H1 (cell line): ENCODE data around the gene RAP1A. TPM values are rescaled to one million over a fixed set of nuclear protein-coding genes. Genes with fewer than 3 reads are reported as not detected.

Experiments
- CTCF ChIA-PET: fragments of 300-600 bp; sonication (Branson Sonifier 250); formaldehyde crosslinking; loops from one replicate; lab custom pipeline; 2021; ENCODE audit not compliant: partially characterized antibody; lab: Charles Lee
- POLR2A ChIA-PET: fragments of 300-600 bp; sonication (Branson Sonifier 250); formaldehyde crosslinking; loops from one replicate; lab custom pipeline; 2021; ENCODE audit warnings: inconsistent platforms; ENCODE audit not compliant: partially characterized antibody; lab: Charles Lee
- DNase-seq, 2 experiments: peaks; one replicate each; pipeline versions ENCODE4 v3.0.0 to v3.0.0-alpha.2; 2010 to 2022; ENCODE audit warnings: low spot score in 2 of 2, low read depth in 1 of 2, mixed read lengths in 1 of 2
- FAIRE-seq: peaks from 2 replicates; lab custom pipeline; 2011; peaks lifted over from hg19 to GRCh38; lab: Jason Lieb, UNC
- H2AFZ ChIP-seq: 2 replicates; pipeline ENCODE4 v1.8.1; 2012; ENCODE audit warnings: low read length, inconsistent platforms
- H2AK5ac ChIP-seq: 2 replicates; pipeline ENCODE4 v1.6.1; 2013; ENCODE audit warnings: low read depth, low read length
- H2BK120ac ChIP-seq: replicated peaks from 2 replicates; pipeline ENCODE3; 2013; ENCODE audit warnings: low read depth, low read length, inconsistent platforms
- H2BK12ac ChIP-seq: 2 replicates; pipeline ENCODE4 v1.6.1; 2013; ENCODE audit warnings: low read depth, low read length
- H2BK15ac ChIP-seq: 2 replicates; pipeline ENCODE4 v1.6.1; 2013; ENCODE audit warnings: low read length
- H2BK20ac ChIP-seq: 2 replicates; pipeline ENCODE4 v1.6.1; 2013; ENCODE audit warnings: low read length
- H2BK5ac ChIP-seq: 2 replicates; pipeline ENCODE4 v1.6.1; 2013; ENCODE audit warnings: low read depth, low read length
- H3K14ac ChIP-seq: 2 replicates; pipeline ENCODE4 v1.6.1; 2013; ENCODE audit warnings: inconsistent platforms; ENCODE audit not compliant: insufficient read length
- H3K18ac ChIP-seq: 2 replicates; pipeline ENCODE4 v1.6.1; 2013; ENCODE audit warnings: low read length; ENCODE audit errors: extremely low read depth
- H3K23ac ChIP-seq: 2 replicates; pipeline ENCODE4 v1.6.1; 2013; ENCODE audit warnings: inconsistent platforms; ENCODE audit not compliant: insufficient read length
- H3K23me2 ChIP-seq: 2 replicates; pipeline ENCODE4 v1.6.1; 2013; ENCODE audit warnings: low read depth, low read length
- H3K27ac ChIP-seq: 2 replicates; pipeline ENCODE4 v1.6.1; 2011; ENCODE audit warnings: low read depth, low read length, inconsistent platforms
- H3K27me3 ChIP-seq, 4 experiments: replicated peaks in 1 of 4; 1 replicate in 1 of 4; 2 replicates in 3 of 4; pipeline versions ENCODE4 v1.6.1 to v1.8.1; 2011 to 2013; ENCODE audit warnings: low read length in 3 of 4, mild to moderate bottlenecking in 3 of 4, inconsistent platforms in 2 of 4, mixed read lengths in 2 of 4, moderate library complexity in 1 of 4; ENCODE audit not compliant: control insufficient read depth in 3 of 4, insufficient read depth in 3 of 4; ENCODE audit errors: extremely low read depth in 1 of 4
- H3K36me3 ChIP-seq, 4 experiments: 2 replicates each; pipeline versions ENCODE4 v1.6.1 to v1.8.1; 2011 to 2013; ENCODE audit warnings: mild to moderate bottlenecking in 4 of 4, low read length in 3 of 4, moderate library complexity in 2 of 4, control low read depth in 1 of 4, inconsistent platforms in 1 of 4; ENCODE audit not compliant: insufficient read depth in 4 of 4, control insufficient read depth in 2 of 4
- H3K4ac ChIP-seq: replicated peaks from 2 replicates; pipeline ENCODE3; 2013; ENCODE audit warnings: low read length, low read depth, mixed read lengths, inconsistent platforms; ENCODE audit not compliant: insufficient read length
- H3K4me1 ChIP-seq, 4 experiments: replicated peaks in 1 of 4; 1 replicate in 1 of 4; 2 replicates in 3 of 4; pipeline versions ENCODE4 v1.6.1 to v1.8.1; 2011 to 2013; ENCODE audit warnings: low read length in 3 of 4, inconsistent platforms in 2 of 4, mixed read lengths in 1 of 4; ENCODE audit not compliant: insufficient read depth in 4 of 4, control insufficient read depth in 3 of 4
- H3K4me2 ChIP-seq, 2 experiments: 2 replicates each; pipeline versions ENCODE4 v1.6.1 to v1.8.1; 2011 to 2013; ENCODE audit warnings: low read depth in 2 of 2, low read length in 2 of 2, control low read depth in 1 of 2, inconsistent platforms in 1 of 2, mild to moderate bottlenecking in 1 of 2; ENCODE audit not compliant: insufficient read depth in 1 of 2
- H3K4me3 ChIP-seq, 4 experiments: fragments of 200-600, 300-600 bp in 1 of 4; sonication (generic), shearing (Covaris generic), sonication (Bioruptor Twin) in 1 of 4; 2 replicates each; pipeline versions ENCODE4 v1.5.1 to v1.8.1; 2011 to 2016; ENCODE audit warnings: low read length in 4 of 4, low read depth in 3 of 4, control low read depth in 2 of 4, inconsistent platforms in 2 of 4, mild to moderate bottlenecking in 2 of 4, mixed read lengths in 1 of 4, moderate library complexity in 1 of 4; ENCODE audit not compliant: insufficient read depth in 2 of 4; ENCODE audit errors: extremely low read depth in 1 of 4
- H3K56ac ChIP-seq: replicated peaks from 2 replicates; pipeline ENCODE3; 2013; ENCODE audit warnings: low read depth, mild to moderate bottlenecking, mixed read lengths, low read length, inconsistent platforms; ENCODE audit not compliant: insufficient read length
- H3K79me1 ChIP-seq: 2 replicates; pipeline ENCODE4 v1.6.1; 2013; ENCODE audit warnings: low read depth, low read length, control low read depth
- H3K79me2 ChIP-seq, 2 experiments: 2 replicates each; pipeline versions ENCODE4 v1.6.1 to v1.8.1; 2012 to 2013; ENCODE audit warnings: low read length in 2 of 2, mild to moderate bottlenecking in 2 of 2, inconsistent platforms in 1 of 2; ENCODE audit not compliant: insufficient read depth in 2 of 2, control insufficient read depth in 1 of 2
- H3K9ac ChIP-seq, 4 experiments: replicated peaks in 1 of 4; 1 replicate in 1 of 4; 2 replicates in 3 of 4; pipeline versions ENCODE4 v1.6.1 to v1.8.1; 2011 to 2013; ENCODE audit warnings: low read depth in 3 of 4, low read length in 3 of 4, control low read depth in 2 of 4, mild to moderate bottlenecking in 2 of 4, moderate library complexity in 2 of 4, inconsistent platforms in 1 of 4; ENCODE audit errors: extremely low read depth in 1 of 4
- H3K9me3 ChIP-seq, 2 experiments: 2 replicates each; pipeline versions ENCODE4 v1.6.1 to v1.8.1; 2012 to 2013; ENCODE audit warnings: mild to moderate bottlenecking in 2 of 2, moderate library complexity in 2 of 2, control low read depth in 1 of 2, inconsistent platforms in 1 of 2, low read depth in 1 of 2, low read length in 1 of 2, mixed read lengths in 1 of 2; ENCODE audit not compliant: insufficient read depth in 2 of 2
- H4K20me1 ChIP-seq, 2 experiments: replicated peaks in 1 of 2; 2 replicates each; pipeline versions ENCODE3 to v1.8.1; 2011 to 2013; ENCODE audit warnings: inconsistent platforms in 2 of 2, low read length in 2 of 2, mild to moderate bottlenecking in 1 of 2; ENCODE audit not compliant: insufficient read depth in 2 of 2, control insufficient read depth in 1 of 2
- H4K5ac ChIP-seq: 2 replicates; pipeline ENCODE4 v1.6.1; 2013; ENCODE audit warnings: low read length, low read depth, mixed read lengths, inconsistent platforms; ENCODE audit not compliant: insufficient read length
- H4K8ac ChIP-seq: 2 replicates; pipeline ENCODE4 v1.8.0; 2013; ENCODE audit warnings: mild to moderate bottlenecking, moderate library complexity, low read length, inconsistent platforms; ENCODE audit not compliant: insufficient read depth; ENCODE audit errors: extremely low read depth
- H4K91ac ChIP-seq: replicated peaks from 2 replicates; pipeline ENCODE3; 2013; ENCODE audit warnings: low read length, mixed read lengths, inconsistent platforms; ENCODE audit not compliant: insufficient read length
- ATF3 ChIP-seq: IDR thresholded peaks from 2 replicates; pipeline ENCODE4 v1.6.1; 2011; ENCODE audit warnings: low read depth, mild to moderate bottlenecking, low read length; ENCODE audit not compliant: insufficient read depth
- CEBPB ChIP-seq: IDR thresholded peaks from 2 replicates; pipeline ENCODE4 v1.6.1; 2012; ENCODE audit warnings: low read depth, low read length
- CHD1 ChIP-seq: IDR thresholded peaks from 2 replicates; pipeline ENCODE4 v1.6.1; 2012; ENCODE audit warnings: low read depth, low read length, improper control_type of control experiment
- CTCF ChIP-seq, 3 experiments: IDR thresholded peaks; 1 replicate in 2 of 3; 2 replicates in 1 of 3; pipeline versions ENCODE4 v1.5.1 to v1.6.1; 2011; ENCODE audit warnings: low read length in 3 of 3, mild to moderate bottlenecking in 3 of 3, inconsistent platforms in 2 of 3, low read depth in 1 of 3, moderate library complexity in 1 of 3; ENCODE audit not compliant: insufficient read depth in 1 of 3; ENCODE audit errors: control extremely low read depth in 1 of 3
- EP300 ChIP-seq, 2 experiments: IDR thresholded peaks; 1 replicate in 1 of 2; 2 replicates in 1 of 2; pipeline ENCODE4 v1.6.1; 2011 to 2012; ENCODE audit warnings: low read depth in 2 of 2, low read length in 2 of 2, mild to moderate bottlenecking in 2 of 2, borderline replicate concordance in 1 of 2, inconsistent platforms in 1 of 2, moderate library complexity in 1 of 2
- KDM4A ChIP-seq: IDR thresholded peaks from one replicate; pipeline ENCODE4 v1.7.1; 2012; ENCODE audit warnings: low read depth, mild to moderate bottlenecking, moderate library complexity, low read length, inconsistent platforms; ENCODE audit not compliant: severe bottlenecking
- NANOG ChIP-seq: IDR thresholded peaks from 2 replicates; pipeline ENCODE4 v1.6.1; 2011; ENCODE audit warnings: low read length, low read depth, mild to moderate bottlenecking, inconsistent platforms; ENCODE audit not compliant: insufficient read depth, poor library complexity, severe bottlenecking
- POLR2A ChIP-seq, 2 experiments: IDR thresholded peaks; 1 replicate in 1 of 2; 2 replicates in 1 of 2; pipeline ENCODE4 v1.6.1; 2011; ENCODE audit warnings: low read depth in 2 of 2, low read length in 2 of 2, mild to moderate bottlenecking in 2 of 2; ENCODE audit errors: control extremely low read depth in 1 of 2
- RAD21 ChIP-seq, 2 experiments: IDR thresholded peaks in 1 of 2; conservative IDR thresholded peaks in 1 of 2; 2 replicates each; pipeline ENCODE4 v1.6.1; 2011; ENCODE audit warnings: low read depth in 2 of 2, low read length in 2 of 2, improper control_type of control experiment in 1 of 2, inconsistent platforms in 1 of 2, mild to moderate bottlenecking in 1 of 2, moderate library complexity in 1 of 2
- SP4 ChIP-seq: IDR thresholded peaks from 2 replicates; pipeline ENCODE4 v1.6.1; 2012; ENCODE audit warnings: low read length, inconsistent platforms
- SRF ChIP-seq: IDR thresholded peaks from 2 replicates; pipeline ENCODE4 v1.6.1; 2011; ENCODE audit warnings: mild to moderate bottlenecking, low read depth, low read length, moderate library complexity
- SUZ12 ChIP-seq: fragments of 200-600 bp; sonication (generic); IDR thresholded peaks from 2 replicates; pipeline ENCODE4 v1.6.1; 2012; ENCODE audit warnings: mild to moderate bottlenecking, inconsistent platforms, low read length, moderate library complexity, mixed read lengths
- polyA plus RNA-seq, 7 experiments: library from polyadenylated mRNA; depleted of rRNA in 3 of 7; stranded (reverse) in 5 of 7; unstranded in 2 of 7; fragments of >200 nt in 5 of 7; fragments of 200-250 nt in 2 of 7; gene quantifications; 1 replicate in 5 of 7; 2 replicates in 1 of 7; 4 replicates in 1 of 7; pipeline versions ENCODE4 v1.2.1 to v1.2.3, GENCODE V29; 2011 to 2013; ENCODE audit warnings: missing spikeins in 2 of 7, mixed read lengths in 2 of 7
- total RNA-seq: library from RNA; stranded (reverse); fragmentation: NEBNext Ultra II Directional; extraction: Animal tissue kit (Norgen Biotek cat#: 25700); gene quantifications from 2 replicates; pipeline ENCODE4 v1.2.1, GENCODE V29; 2021

Gene RAP1A
- total and polyA plus RNA-seq, 2 of the 8 experiments (the other 6 are each of a cell fraction or from before 2014, with no cell fraction given): 10.9 to 35.8 TPM

GRCh38 chr1:111690306-111690617, 70.7 kb downstream of the RAP1A start:
- Histone ChIP-seq H4K20me1 (peaks cover 0 to 1% of the 10 kb centered on the region in 2 experiments), H2BK15ac (no peak overlapping the region), H3K4me2 (no peak overlapping the region)

More at GRCh38 chr1:111690306-111690617, 70.7 kb downstream of the RAP1A start:
- no peak overlapping the region for H2BK12ac ChIP-seq
- H3K27ac ChIP-seq: no peak overlapping the region
- H3K9me3 ChIP-seq: no peaks in the 10 kb centered on the region
- H3K79me1 ChIP-seq: no peaks in the 10 kb centered on the region
- no peak overlapping the region for H3K14ac ChIP-seq
- peaks cover 0 to 5% (median 0%) of the 10 kb centered on the region in 4 experiments; a peak in 1 of 8 replicates for H3K36me3 ChIP-seq
- TF ChIP-seq EP300 (IDR thresholded peaks at IDR 0.05; ENCODE audit: borderline replicate concordance in 1 of 2, low read depth in 2 of 2, low read length in 2 of 2): no peak
- TF ChIP-seq CHD1: no peak
- TF ChIP-seq SUZ12: no peak
- no peak for TF ChIP-seq RAD21 (IDR thresholded peaks at IDR 0.05 in 1 of 2, conservative IDR thresholded peaks at IDR 0.05 in 1 of 2; ENCODE audit: low read depth in 2 of 2, low read length in 2 of 2)
- no peak for TF ChIP-seq CEBPB
- no peak for TF ChIP-seq KDM4A
- no peak for TF ChIP-seq CTCF (IDR thresholded peaks at IDR 0.05; ENCODE audit: control extremely low read depth in 1 of 3, insufficient read depth in 1 of 3, low read depth in 1 of 3, low read length in 3 of 3)
- TF ChIP-seq SP4: no peak
- no peak for TF ChIP-seq POLR2A (IDR thresholded peaks at IDR 0.05; ENCODE audit: control extremely low read depth in 1 of 2, low read depth in 2 of 2, low read length in 2 of 2)
- TF ChIP-seq ATF3: no peak
- TF ChIP-seq SRF: no peak
- TF ChIP-seq NANOG: no peak
- FAIRE-seq (no peak), DNase-seq (no peak)
- H3K4me1 ChIP-seq: no peaks in the 10 kb centered on the region
- H3K56ac ChIP-seq: no peak overlapping the region
- no peak overlapping the region for H2AFZ ChIP-seq
- H3K23ac ChIP-seq: no peak overlapping the region
- no peak overlapping the region for H3K18ac ChIP-seq
- no peaks in the 10 kb centered on the region for H3K23me2 ChIP-seq
- H3K79me2 ChIP-seq: no peaks in the 10 kb centered on the region
- no peak overlapping the region for H3K4me3 ChIP-seq
- POLR2A ChIA-PET: no interaction called here
- no peak overlapping the region for H4K5ac ChIP-seq
- H4K8ac ChIP-seq: no peak overlapping the region
- H3K9ac ChIP-seq: no peak overlapping the region
- H3K4ac ChIP-seq: no peak overlapping the region
- H4K91ac ChIP-seq: no peak overlapping the region
- CTCF ChIA-PET: interaction anchor here (1.0 to 2.4 kb wide), 2 partner anchors 21 to 182 kb away, joined by 3 to 6 read pairs; no protein-coding TSS in a partner anchor
- H2BK20ac ChIP-seq: no peak overlapping the region
- no peak overlapping the region for H2BK120ac ChIP-seq
- H2BK5ac ChIP-seq: no peak overlapping the region
- no peak overlapping the region for H2AK5ac ChIP-seq
- no peaks in the 10 kb centered on the region for H3K27me3 ChIP-seq
